Measurements from ENCODE around the gene POC1B.
"Not testable (repeated sequence)": the region's sequence is repeated elsewhere in the genome, so short reads cannot be mapped to it uniquely, and the experiment has no call there.

POC1B gene

GRCh38 chr12:89461649-89462612, 63.9 kb downstream of the POC1B start:
- no peak for DNase-seq

GRCh38 chr12:89461190-89461589, 64.7 kb downstream of the POC1B start:
- DNase-seq, result no peak

GRCh38 chr12:89459279-89459678, 66.6 kb downstream of the POC1B start:
- not testable (repeated sequence) for DNase-seq

GRCh38 chr12:89456565-89456964, 69.3 kb downstream of the POC1B start:
- DNase-seq, result no peak

DNA sequence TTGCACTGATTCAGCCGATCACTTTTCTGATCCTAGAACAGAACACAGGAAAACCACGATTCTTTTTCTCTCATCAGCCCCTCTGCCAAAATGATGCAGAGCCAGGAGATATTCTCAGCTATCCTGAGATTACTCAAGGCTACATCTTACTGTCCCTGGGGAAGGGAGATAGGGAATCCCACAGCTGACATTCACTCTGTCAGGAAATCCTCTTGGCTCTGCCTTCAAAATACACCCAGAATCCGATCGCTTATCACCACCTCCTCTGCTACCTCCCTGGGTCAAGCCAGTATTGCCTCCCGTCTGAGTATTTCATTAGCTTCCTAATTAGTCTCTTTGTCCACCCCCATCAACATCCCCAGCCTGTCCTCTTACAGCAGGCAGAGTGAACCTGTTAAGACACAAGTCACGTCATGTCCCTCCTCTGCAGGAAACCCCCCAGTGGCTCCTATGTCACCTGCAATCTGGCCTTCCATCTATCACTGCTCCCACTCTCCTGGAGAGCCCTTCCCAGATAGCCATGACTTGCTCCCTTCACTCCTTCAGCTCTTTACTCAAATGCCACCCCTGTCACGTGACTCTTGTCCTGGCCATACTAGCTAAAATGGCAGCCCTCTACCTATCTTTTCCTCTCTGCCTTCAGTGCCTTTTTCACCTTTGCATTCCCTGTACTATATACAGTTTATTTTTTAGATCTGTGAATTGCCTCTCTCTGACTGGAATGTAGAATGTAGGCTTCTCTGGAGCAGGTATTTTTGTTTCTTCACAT, 71.6 kb downstream of the POC1B start:
- DNase-seq, result no peak

- no peak for DNase-seq
These were observed 72.5 kb downstream of the POC1B start for GRCh38 chr12:89453121-89453978.

- DNase-seq, result no peak
These were observed 74.0 kb downstream of the POC1B start for GRCh38 chr12:89451841-89452251.

DNA sequence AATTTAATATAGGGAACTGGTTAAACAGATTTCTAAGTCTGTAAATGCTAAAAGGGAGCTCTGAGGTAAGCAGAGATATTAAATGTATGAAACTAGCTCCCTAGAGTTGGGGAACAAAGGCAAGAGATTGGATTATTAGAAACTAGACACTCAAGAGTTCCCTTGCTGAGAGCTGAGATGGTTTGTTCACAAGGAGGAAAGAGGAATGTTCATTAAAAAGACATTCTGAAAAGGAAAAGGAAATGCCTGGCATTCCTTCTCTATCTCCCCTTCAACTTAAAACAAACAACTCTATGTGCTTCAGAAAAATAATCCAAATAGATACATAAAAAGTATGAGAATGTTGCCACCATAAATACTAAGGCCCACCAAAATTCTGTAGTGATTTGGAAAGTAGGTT, 74.9 kb downstream of the POC1B start:
- no peak for DNase-seq

DNA sequence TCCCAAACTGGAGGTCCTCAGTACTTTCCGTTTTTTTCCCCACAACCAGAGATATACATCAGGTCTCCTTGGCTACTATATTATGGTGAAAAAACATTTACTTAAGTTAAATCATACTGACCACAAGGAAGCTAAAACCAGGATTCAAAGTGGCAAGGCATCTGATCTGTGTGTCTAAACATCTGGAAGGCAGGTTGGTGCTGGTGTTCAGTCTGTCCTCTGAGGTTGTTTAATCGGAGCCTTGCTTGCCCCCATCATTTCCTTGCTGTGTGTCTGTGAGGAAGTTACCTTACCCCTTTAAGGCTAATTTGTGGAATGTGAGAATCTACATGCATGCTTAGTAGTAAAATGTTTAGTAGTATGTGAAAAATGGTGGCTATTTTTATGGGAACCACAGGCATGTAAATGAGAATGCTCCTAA, 76.9 kb downstream of the POC1B start:
- DNase-seq, result no peak

DNA sequence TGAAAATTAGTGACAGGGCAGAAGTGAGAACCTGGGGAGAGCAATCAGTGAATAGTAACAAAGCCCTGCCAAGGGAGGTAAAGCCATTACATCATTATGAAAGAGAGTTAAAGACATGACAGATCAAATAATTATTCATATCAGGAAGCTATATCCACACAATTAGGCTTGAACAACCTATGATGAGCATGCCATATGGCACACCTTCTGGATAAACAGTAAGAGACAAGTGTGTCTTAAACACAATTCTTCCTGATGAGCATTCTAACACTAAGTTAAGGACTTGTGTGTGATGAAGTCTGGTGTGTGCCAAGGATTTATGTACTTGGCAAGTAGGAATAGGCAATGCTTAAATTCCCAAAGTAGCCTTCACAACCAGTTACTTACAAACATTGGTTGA, 77.3 kb downstream of the POC1B start:
- no peak for DNase-seq

GRCh38 chr12:89439941-89440340, 85.9 kb downstream of the POC1B start:
- no peak for DNase-seq

- no peak for DNase-seq
These were observed 88.6 kb downstream of the POC1B start for GRCh38 chr12:89437231-89437630.

DNA sequence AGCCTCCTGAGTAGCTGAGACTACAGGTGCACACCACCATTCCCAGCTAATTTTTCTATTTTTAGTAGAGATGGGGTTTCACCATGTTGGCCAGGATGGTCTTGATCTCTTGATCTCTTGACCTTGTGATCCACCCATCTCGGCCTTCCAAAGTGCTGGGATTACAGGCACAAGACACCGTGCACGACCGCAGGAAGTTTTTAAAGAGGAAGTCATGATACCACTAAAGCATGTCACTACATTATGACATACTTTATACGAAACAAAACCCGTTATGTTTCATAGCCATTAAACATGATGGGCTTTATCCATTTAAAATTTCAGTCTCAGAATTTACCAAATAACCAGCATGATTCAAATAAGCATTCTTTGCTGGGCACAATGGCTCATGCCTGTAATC, 89.8 kb downstream of the POC1B start:
- DNase-seq, result no peak

GRCh38 chr12:89433634-89434033, 92.2 kb downstream of the POC1B start:
- no peak for DNase-seq

- no peak for DNase-seq
These were observed 93.5 kb downstream of the POC1B start for GRCh38 chr12:89432396-89432795.

DNA sequence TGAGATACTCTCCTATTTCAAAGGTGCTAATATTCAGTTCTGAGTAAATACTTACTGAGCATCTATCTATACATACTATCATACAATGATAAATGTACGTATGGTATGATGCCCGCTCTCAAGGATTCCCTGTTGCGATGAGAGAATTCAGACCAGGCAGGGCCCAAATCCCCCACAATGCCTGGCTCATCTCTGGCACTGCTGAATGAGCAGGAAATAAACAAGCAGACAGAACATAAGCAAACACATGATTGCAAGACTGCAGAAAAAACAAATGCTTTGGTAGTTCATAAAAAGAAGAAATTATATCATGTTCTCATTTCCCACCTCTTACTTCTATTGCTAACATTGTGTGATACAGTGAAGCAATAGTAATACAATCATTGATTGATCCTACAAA, 96.3 kb downstream of the POC1B start:
- no peak for DNase-seq

- DNase-seq, result no peak
These were observed 98.2 kb downstream of the POC1B start for GRCh38 chr12:89427508-89428156.

DNA sequence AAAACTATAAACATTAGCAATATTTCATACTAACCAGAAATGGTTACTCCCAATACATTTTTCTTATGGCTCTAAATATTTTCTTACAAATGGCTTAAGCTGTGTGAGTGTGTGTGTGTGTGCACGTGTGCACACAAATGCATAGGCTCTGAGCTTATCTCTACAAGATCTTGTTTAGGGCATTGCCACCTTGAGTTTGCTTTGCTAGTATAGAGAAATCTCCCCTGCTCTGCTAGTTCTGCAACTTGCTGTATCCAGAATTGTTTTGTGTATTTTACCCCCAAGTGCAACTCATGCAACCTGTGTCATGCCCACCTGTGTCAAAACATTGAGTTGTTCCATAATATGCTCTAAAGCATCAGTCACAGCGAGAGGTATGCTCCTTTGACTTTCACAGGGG, 101.0 kb downstream of the POC1B start:
- no peak for DNase-seq

DNA sequence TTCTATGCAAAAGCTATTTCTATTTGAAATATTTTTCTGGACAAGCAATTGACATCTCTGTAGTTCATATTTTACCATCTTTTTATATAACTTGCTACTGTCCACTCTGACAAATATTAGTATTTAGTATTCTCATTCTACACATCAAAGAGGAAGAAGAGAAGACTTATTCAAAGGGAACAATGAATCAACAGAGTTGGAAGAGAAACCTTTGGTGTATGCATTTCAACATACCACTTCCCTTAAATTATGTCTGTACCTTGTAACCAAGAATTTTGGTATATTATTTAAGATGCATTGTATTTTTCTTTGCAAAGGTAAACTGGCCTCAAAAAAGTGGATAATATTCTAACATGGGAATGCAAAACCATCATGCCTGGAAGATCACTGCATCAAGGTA, 101.5 kb downstream of the POC1B start:
- DNase-seq, result no peak

- no peak for DNase-seq
These were observed 104.6 kb downstream of the POC1B start for GRCh38 chr12:89421092-89421835.

GRCh38 chr12:89418228-89418910, 107.5 kb downstream of the POC1B start:
- DNase-seq, result no peak

All from CD4-positive, alpha-beta T cell treated with Interleukin-6 for 4 hours (primary cell).